Neutrophil (primary cell): ENCODE measurements around the gene SPG11.

Experiments
- H3K27ac ChIP-seq: fragments of 200-600 bp; sonication (generic); 2 replicates; pipeline ENCODE4 v1.5.1; 2016; ENCODE audit warnings: mild to moderate bottlenecking, moderate library complexity
- H3K27me3 ChIP-seq: fragments of 200-600 bp; sonication (generic); 2 replicates; pipeline ENCODE4 v1.6.0; 2016; ENCODE audit warnings: mild to moderate bottlenecking
- H3K36me3 ChIP-seq: fragments of 200-600 bp; sonication (generic); 2 replicates; pipeline ENCODE4 v1.5.1; 2017
- H3K4me1 ChIP-seq, 2 experiments: fragments of 200-600 bp in 1 of 2; sonication (generic) in 1 of 2; 1 replicate in 1 of 2; 2 replicates in 1 of 2; pipeline versions ENCODE4 v1.5.1 to v1.6.1; 2013 to 2016; ENCODE audit warnings: low read depth in 1 of 2, low read length in 1 of 2, mild to moderate bottlenecking in 1 of 2, moderate library complexity in 1 of 2; ENCODE audit not compliant: control insufficient read depth in 1 of 2, insufficient read depth in 1 of 2
- H3K4me3 ChIP-seq, 2 experiments: fragments of 200-600 bp in 1 of 2; sonication (generic) in 1 of 2; 1 replicate in 1 of 2; 2 replicates in 1 of 2; pipeline ENCODE4 v1.5.1; 2013 to 2016; ENCODE audit warnings: low read depth in 1 of 2, low read length in 1 of 2, mild to moderate bottlenecking in 1 of 2, moderate library complexity in 1 of 2
- H3K9me3 ChIP-seq: fragments of 200-600 bp; sonication (generic); 2 replicates; pipeline ENCODE4 v1.5.1; 2016
- CTCF ChIP-seq: fragments of 200-600 bp; sonication (generic); IDR thresholded peaks from 2 replicates; pipeline ENCODE4 v1.5.1; 2016; ENCODE audit warnings: antibody characterized with exemption

The SPG11 gene

GRCh38 chr15:44659056-44659455 is 4.4 kb downstream of the SPG11 start:
- TF ChIP-seq CTCF, result no peak
- Histone ChIP-seq H3K4me1 (peaks cover 36 to 46% of the 10 kb centered on the region in 2 experiments), H3K27ac (peak overlapping the region; percentile 57), H3K9me3 (no peaks in the 10 kb centered on the region), H3K36me3 (peaks cover 60% of the 10 kb centered on the region), H3K4me3 (no peak overlapping the region), H3K27me3 (no peaks in the 10 kb centered on the region)

- H3K4me3 ChIP-seq, result no peak overlapping the region
- H3K9me3 ChIP-seq, result no peaks in the 10 kb centered on the region
- no peaks in the 10 kb centered on the region for H3K27me3 ChIP-seq
- no peak overlapping the region for H3K27ac ChIP-seq
- peaks cover 27 to 36% of the 10 kb centered on the region in 2 experiments for H3K4me1 ChIP-seq
- H3K36me3 ChIP-seq, result peaks cover 77% of the 10 kb centered on the region
- TF ChIP-seq CTCF, result no peak
Measured at GRCh38 chr15:44657378-44657777, 6.1 kb downstream of the SPG11 start.

- Histone ChIP-seq H3K36me3 (peaks cover 81% of the 10 kb centered on the region), H3K4me3 (no peak overlapping the region), H3K27ac (no peak overlapping the region), H3K4me1 (peaks cover 23 to 32% of the 10 kb centered on the region in 2 experiments), H3K9me3 (no peaks in the 10 kb centered on the region), H3K27me3 (no peaks in the 10 kb centered on the region)
- TF ChIP-seq CTCF, result no peak
Measured at GRCh38 chr15:44656913-44657312, 6.5 kb downstream of the SPG11 start.

DNA sequence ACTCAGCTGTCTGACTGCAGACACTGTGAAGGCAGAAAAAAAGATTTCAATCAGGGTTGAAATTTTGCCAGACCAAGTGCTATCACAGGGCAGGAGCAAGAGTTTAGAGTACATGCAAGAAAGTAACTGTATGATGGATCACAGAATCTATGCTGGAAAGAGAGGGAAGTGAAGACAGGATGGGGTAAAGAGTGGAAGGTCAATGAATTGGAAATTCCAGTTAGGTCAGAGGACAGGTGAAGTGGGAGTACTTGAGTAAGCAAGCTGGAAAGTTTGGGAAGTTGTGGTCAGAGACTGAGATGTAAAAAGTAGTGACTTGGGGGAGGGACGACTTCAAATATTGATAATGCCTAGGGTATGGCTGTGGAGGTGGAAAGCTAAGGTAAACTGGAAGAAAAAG is 7.2 kb downstream of the SPG11 start:
- peaks cover 16 to 26% of the 10 kb centered on the region in 2 experiments for H3K4me1 ChIP-seq
- peak overlapping the region; percentile 21 for H3K27ac ChIP-seq
- H3K4me3 ChIP-seq, result no peak overlapping the region
- no peaks in the 10 kb centered on the region for H3K27me3 ChIP-seq
- H3K36me3 ChIP-seq, result peaks cover 88% of the 10 kb centered on the region
- TF ChIP-seq CTCF, result no peak
- no peaks in the 10 kb centered on the region for H3K9me3 ChIP-seq

- Histone ChIP-seq H3K4me1 (peaks cover 9 to 13% of the 10 kb centered on the region in 2 experiments), H3K4me3 (no peak overlapping the region), H3K9me3 (no peaks in the 10 kb centered on the region), H3K27ac (peak overlapping the region; percentile 54), H3K36me3 (peaks cover 96% of the 10 kb centered on the region), H3K27me3 (no peaks in the 10 kb centered on the region)
- TF ChIP-seq CTCF, result no peak
Measured at GRCh38 chr15:44654858-44655257, 8.6 kb downstream of the SPG11 start.

DNA sequence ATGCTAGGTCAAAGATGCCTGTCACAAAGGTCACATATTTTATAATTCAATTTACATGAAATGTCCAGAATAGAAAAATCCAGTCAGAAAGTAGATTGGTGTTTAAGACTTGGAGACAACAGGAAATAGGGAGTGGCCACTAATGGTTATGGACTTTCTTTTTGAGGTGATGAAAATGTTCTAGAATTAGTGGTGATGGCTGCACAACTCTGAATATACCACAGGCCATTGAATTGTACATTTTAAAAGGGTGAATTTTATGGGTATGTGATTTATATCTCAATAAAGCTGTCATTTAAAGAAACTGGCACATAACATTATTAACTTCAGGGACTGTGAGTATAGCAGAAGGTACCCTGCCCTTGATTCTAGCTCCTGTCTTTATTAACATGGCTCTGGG is 15.8 kb downstream of the SPG11 start:
- Histone ChIP-seq H3K4me3 (no peak overlapping the region), H3K36me3 (peaks cover 74% of the 10 kb centered on the region), H3K27ac (no peak overlapping the region), H3K9me3 (no peaks in the 10 kb centered on the region), H3K4me1 (no peaks in the 10 kb centered on the region), H3K27me3 (no peaks in the 10 kb centered on the region)
- no peak for TF ChIP-seq CTCF
